Ecto neural progenitor cell (in vitro differentiated cells): ENCODE measurements around the gene RNPEPL1.
A peak's percentile ranks its signal among the peaks of the same experiment; 100 is the strongest.

Experiments
- DNase-seq: peaks from one replicate; pipeline ENCODE4 v3.0.0-alpha.2; 2018; ENCODE audit warnings: low spot score

Gene RNPEPL1

DNA sequence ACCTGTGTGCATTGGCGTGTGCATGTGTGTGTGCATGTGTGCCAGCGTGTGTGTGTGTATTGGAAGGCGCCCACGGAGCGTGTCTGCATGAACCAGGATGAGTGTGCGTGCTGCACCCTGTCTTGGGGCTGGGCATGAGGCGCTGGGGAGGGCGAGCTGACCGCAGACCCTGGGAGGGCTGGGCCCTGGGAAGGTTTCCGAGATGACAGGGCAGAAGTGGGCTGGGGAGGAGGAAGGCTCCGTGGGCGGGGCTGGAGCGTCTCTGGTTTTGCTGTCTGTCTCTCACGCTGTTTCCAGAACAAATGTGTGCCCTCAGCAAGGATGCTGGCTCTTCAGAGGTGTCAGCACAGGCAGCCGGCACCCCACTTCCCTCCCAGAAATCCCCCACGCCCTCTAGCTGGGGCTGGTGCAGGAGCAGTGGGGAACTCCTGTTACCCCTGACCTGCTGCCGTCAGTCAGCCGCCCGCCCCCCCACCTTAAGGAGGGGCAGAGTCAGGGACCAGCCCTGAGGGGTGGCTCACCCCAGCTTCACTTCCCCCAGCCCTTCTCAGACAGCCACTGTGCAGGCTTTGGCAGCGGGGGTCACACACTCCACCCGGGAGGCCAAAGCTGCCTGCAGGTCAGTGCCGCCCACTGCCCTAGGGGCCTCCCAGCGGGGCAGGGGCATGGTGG, 56.8 kb downstream of the RNPEPL1 start, which contains the start of gene GPR35:
Gene GPR35, plus strand, starts transcription at position 531 of the 672 bp plus-strand sequence. CDS start 4,473 bp downstream, outside the sequence.
- DNase-seq: no peak

DNA sequence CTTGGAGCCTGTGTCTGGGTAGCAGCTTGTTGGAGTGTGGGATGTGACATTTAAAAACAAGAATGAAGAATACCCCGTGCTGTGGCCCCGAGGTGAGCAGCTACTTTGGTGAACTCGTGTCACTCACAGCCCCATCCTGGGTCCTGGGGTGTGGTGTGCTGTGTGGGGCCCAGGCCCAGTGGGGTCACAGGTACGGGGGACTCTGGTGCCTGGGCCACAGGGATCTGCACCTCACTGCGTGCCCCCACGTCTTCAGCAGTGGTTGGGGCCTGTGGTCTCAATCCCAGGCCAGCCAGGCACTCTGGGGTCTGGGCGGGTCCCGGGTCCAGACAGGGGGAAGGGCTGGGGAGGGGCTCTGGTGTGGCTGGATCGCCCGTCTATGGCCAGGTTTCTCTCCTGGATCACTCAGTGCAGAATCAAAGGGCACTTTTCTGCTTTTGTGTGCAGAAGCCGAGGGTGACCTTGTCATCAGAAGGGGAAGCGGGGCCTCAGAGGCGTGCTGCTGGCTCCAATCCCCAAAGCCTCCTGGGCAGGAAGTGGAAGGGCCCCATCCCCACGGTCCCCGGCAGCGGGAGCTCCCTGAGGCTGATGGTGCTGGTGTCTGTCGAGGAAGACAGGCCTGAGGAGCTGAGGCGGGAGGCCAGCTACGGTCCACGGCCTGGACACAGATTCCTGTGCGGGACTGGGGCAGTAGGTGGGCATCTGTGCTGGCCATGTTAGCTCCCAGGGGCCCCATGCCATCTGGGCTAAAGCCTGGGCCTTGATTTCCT, 58.4 kb downstream of the RNPEPL1 start:
- peak; percentile 51 for DNase-seq

DNA sequence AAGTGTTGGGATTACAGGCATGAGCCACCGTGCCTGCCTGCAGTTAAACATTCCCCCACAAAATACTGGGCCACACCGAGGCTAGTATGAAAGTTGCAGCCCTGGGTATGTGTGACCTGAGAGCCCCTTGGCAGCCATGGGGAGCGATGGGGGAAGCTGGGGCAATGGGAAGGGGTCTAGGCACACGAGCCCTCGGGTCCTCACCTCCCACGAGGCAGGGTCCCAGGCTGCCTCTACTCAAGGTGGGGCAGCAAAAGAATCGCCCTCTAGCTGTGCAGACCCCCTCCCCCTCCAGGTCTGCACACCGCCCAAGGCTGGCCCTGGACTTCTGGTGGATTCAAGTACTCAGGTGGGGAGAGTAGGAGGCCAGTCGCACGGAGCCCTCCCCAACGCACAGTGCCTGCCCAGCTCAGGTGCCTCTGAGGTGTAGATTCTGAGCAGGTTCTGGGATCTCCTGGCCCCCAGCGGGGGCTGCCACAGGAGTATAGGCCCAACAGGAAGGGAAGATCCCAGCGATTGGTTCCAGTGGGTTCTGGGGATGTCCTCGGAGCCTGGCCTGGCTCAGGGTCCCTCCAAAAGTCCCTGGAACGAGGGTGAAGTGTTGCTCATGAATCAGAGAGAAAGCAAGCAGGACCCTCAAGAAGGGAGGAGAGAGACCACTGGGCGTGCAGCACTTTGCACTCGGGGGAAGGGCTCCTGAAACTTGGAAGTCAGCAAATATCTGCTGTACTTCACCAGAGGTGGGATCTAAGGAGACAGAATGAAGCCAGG, 59.6 kb downstream of the RNPEPL1 start:
- DNase-seq: peak; percentile 38

GRCh38 chr2:240628507-240628807, 60.2 kb downstream of the RNPEPL1 start:
- no peak for DNase-seq

DNA sequence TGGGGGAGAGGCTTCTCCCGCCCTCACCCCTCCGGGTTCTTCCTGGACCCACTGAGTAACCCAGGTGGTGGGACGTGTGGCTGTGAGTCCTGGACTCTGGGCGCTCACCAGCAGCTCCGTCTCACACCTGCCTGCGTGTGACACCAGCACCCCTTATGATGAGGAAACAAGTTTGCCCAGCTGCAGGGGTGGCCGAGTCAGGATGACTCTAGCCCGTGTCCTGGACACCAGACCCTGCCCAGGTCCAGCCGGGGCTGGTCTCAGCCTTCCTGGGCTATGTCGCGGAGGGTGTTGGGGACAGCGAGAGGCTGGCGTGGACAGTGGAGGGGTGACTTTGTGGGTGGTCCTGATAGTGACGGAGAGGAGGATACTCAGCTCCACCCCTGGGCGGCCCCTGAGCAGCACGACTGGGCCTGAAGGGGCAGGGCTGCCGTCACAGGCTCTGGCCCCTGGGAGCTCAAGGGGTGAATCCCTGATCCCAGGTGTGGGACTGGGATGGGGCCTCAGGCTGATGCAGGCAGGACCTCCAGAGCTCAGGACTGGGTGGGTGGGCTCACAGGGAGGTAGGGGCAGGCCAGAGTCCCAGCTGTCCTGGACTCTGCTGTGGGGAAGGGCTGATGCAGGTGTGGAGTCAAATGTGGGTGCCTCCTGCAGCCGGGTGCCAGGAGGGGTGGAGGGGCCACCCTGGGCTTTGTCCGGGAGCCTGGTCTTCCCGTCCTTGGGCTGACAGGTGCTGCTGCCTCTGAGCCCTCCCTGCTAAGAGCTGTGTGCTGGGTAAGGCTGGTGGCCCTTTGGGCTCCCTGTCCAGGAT, 60.7 kb downstream of the RNPEPL1 start:
- DNase-seq: peak; percentile 49

DNA sequence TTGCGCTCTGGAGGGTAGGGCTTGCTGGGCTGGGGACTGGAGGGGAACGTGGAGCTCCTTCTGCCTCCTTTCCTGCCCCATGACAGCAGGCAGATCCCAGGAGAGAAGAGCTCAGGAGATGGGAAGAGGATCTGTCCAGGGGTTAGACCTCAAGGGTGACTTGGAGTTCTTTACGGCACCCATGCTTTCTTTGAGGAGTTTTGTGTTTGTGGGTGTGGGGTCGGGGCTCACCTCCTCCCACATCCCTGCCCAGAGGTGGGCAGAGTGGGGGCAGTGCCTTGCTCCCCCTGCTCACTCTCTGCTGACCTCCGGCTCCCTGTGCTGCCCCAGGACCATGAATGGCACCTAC, 61.3 kb downstream of the RNPEPL1 start:
- no peak for DNase-seq

GRCh38 chr2:240629968-240630770, 61.9 kb downstream of the RNPEPL1 start:
- peak; percentile 37 for DNase-seq
